Keratinocyte (primary cell): ENCODE results near the gene ARVCF. TPM values are rescaled to one million over a fixed set of nuclear protein-coding genes. Genes with fewer than 3 reads are reported as not detected.

Experiments used
- DNase-seq: peaks from one replicate; pipeline ENCODE4 v3.0.0-alpha.2; 2011; ENCODE audit warnings: low read depth, missing footprints, low spot score
- FAIRE-seq: peaks from 2 replicates; lab custom pipeline; 2011; peaks lifted over from hg19 to GRCh38; lab: Jason Lieb, UNC
- H2AFZ ChIP-seq: 2 replicates; pipeline ENCODE4 v1.6.0; 2012; ENCODE audit warnings: low read length, control low read depth, inconsistent platforms; ENCODE audit not compliant: control insufficient read depth
- H3K27ac ChIP-seq: 2 replicates; pipeline ENCODE4 v1.5.1; 2011; ENCODE audit warnings: low read length; ENCODE audit not compliant: control insufficient read depth, insufficient read depth
- H3K27me3 ChIP-seq: 3 replicates; pipeline ENCODE4 v1.6.0; 2011; ENCODE audit warnings: low read length; ENCODE audit not compliant: control insufficient read depth, insufficient read depth; ENCODE audit errors: extremely low read depth
- H3K36me3 ChIP-seq, 2 experiments: 2 replicates in 1 of 2; 3 replicates in 1 of 2; pipeline ENCODE4 v1.5.1; 2011; ENCODE audit warnings: low read length in 2 of 2, mild to moderate bottlenecking in 1 of 2; ENCODE audit not compliant: control insufficient read depth in 2 of 2, insufficient read depth in 2 of 2; ENCODE audit errors: extremely low read depth in 1 of 2
- H3K4me1 ChIP-seq: 3 replicates; pipeline ENCODE4 v1.5.1; 2011; ENCODE audit warnings: low read length; ENCODE audit not compliant: control insufficient read depth, insufficient read depth; ENCODE audit errors: extremely low read depth
- H3K4me2 ChIP-seq: 3 replicates; pipeline ENCODE4 v1.6.0; 2011; ENCODE audit warnings: low read depth, low read length; ENCODE audit not compliant: control insufficient read depth, insufficient read depth; ENCODE audit errors: extremely low read depth
- H3K4me3 ChIP-seq, 3 experiments: fragments of 200-600 bp in 1 of 3; sonication (generic) in 1 of 3; 2 replicates in 2 of 3; 3 replicates in 1 of 3; pipeline ENCODE4 v1.5.1; 2011 to 2016; ENCODE audit warnings: low read length in 3 of 3, mild to moderate bottlenecking in 3 of 3, control low read depth in 2 of 3, inconsistent platforms in 1 of 3, low read depth in 1 of 3, mixed read lengths in 1 of 3, mixed run types in 1 of 3, moderate library complexity in 1 of 3; ENCODE audit not compliant: control insufficient read depth in 2 of 3, insufficient read depth in 2 of 3; ENCODE audit errors: extremely low read depth in 1 of 3
- H3K79me2 ChIP-seq: 2 replicates; pipeline ENCODE4 v1.6.0; 2012; ENCODE audit warnings: low read length; ENCODE audit not compliant: control insufficient read depth, insufficient read depth
- H3K9ac ChIP-seq: 3 replicates; pipeline ENCODE4 v1.6.0; 2011; ENCODE audit warnings: low read length; ENCODE audit not compliant: control insufficient read depth, insufficient read depth; ENCODE audit errors: extremely low read depth
- H3K9me1 ChIP-seq: 3 replicates; pipeline ENCODE4 v1.6.0; 2011; ENCODE audit warnings: low read length; ENCODE audit not compliant: control insufficient read depth, insufficient read depth; ENCODE audit errors: extremely low read depth
- H3K9me3 ChIP-seq: 2 replicates; pipeline ENCODE4 v1.5.1; 2012; ENCODE audit warnings: low read depth, low read length; ENCODE audit not compliant: control insufficient read depth
- H4K20me1 ChIP-seq: 3 replicates; pipeline ENCODE4 v1.6.0; 2011; ENCODE audit warnings: low read length; ENCODE audit not compliant: control insufficient read depth, insufficient read depth; ENCODE audit errors: extremely low read depth
- CTCF ChIP-seq, 3 experiments: IDR thresholded peaks in 1 of 3; conservative IDR thresholded peaks in 1 of 3; optimal IDR thresholded peaks in 1 of 3; 2 replicates in 2 of 3; 3 replicates in 1 of 3; pipeline versions ENCODE3 to v1.5.1; 2011; ENCODE audit warnings: low read length in 3 of 3, mild to moderate bottlenecking in 3 of 3, moderate library complexity in 2 of 3, control low read depth in 1 of 3, inconsistent platforms in 1 of 3; ENCODE audit not compliant: insufficient read depth in 2 of 3; ENCODE audit errors: extremely low read depth in 1 of 3
- EZH2 ChIP-seq: IDR thresholded peaks from one replicate; pipeline ENCODE4 v1.6.1; 2012; ENCODE audit warnings: inconsistent platforms, mild to moderate bottlenecking, low read length, moderate library complexity
- dilution Hi-C: fragments of 300-500 bp; cut with MboI; formaldehyde crosslinking; loops from one replicate; pipeline ENCODE4 v1.7.0; 2020; ENCODE audit warnings: low sequenced_read_pairs; ENCODE audit not compliant: extremely low pct_ligation_motif_present
- polyA plus RNA-seq, 5 experiments: library from polyadenylated mRNA; depleted of rRNA in 3 of 5; stranded (reverse) in 3 of 5; stranded (forward) in 1 of 5; unstranded in 1 of 5; fragments of >200 nt; gene quantifications; 1 replicate in 1 of 5; 2 replicates in 3 of 5; 3 replicates in 1 of 5; pipeline versions ENCODE4 v1.2.1 to v1.2.3, GENCODE V29; 2011 to 2012; ENCODE audit warnings: missing spikeins in 2 of 5, low read depth in 1 of 5, low replicate concordance in 1 of 5

The ARVCF gene
- polyA plus RNA-seq, 1 donor (not counting 4 experiments of a cell fraction or from before 2014, with no cell fraction given): 5.7 TPM

GRCh38 chr22:20011123-20011992 lies 5.3 kb downstream of the ARVCF start:
- no peaks in the 10 kb centered on the region for H3K79me2 ChIP-seq
- H3K9me1 ChIP-seq: peaks cover 3% of the 10 kb centered on the region
- H3K27me3 ChIP-seq: peaks cover 7% of the 10 kb centered on the region
- H3K9ac ChIP-seq: no peak overlapping the region
- dilution Hi-C loops: no loop called here
- peaks cover 5% of the 10 kb centered on the region for H3K4me1 ChIP-seq
- H3K36me3 ChIP-seq: no peaks in the 10 kb centered on the region
- no peak for FAIRE-seq
- DNase-seq: no peak
- H3K4me2 ChIP-seq: no peak overlapping the region
- TF ChIP-seq EZH2 (no peak), CTCF (optimal IDR thresholded peaks at IDR 0.05 in 1 of 3, IDR thresholded peaks at IDR 0.05 in 1 of 3, conservative IDR thresholded peaks at IDR 0.05 in 1 of 3; ENCODE audit: extremely low read depth in 1 of 3, insufficient read depth in 2 of 3, low read length in 3 of 3) (no peak)
- no peak overlapping the region for H3K27ac ChIP-seq
- H3K4me3 ChIP-seq: no peak overlapping the region
- no peaks in the 10 kb centered on the region for H3K9me3 ChIP-seq
- no peaks in the 10 kb centered on the region for H4K20me1 ChIP-seq
- no peak overlapping the region for H2AFZ ChIP-seq

- Histone ChIP-seq H3K79me2 (no peaks in the 10 kb centered on the region), H3K4me3 (no peak overlapping the region), H3K4me2 (peak overlapping the region; percentile 22), H3K27me3 (peaks cover 6% of the 10 kb centered on the region), H3K9ac (no peak overlapping the region), H3K9me1 (peaks cover 3% of the 10 kb centered on the region), H2AFZ (no peak overlapping the region), H3K4me1 (peaks cover 5% of the 10 kb centered on the region), H4K20me1 (no peaks in the 10 kb centered on the region), H3K9me3 (no peaks in the 10 kb centered on the region), H3K27ac (no peak overlapping the region), H3K36me3 (no peaks in the 10 kb centered on the region)
- dilution Hi-C loops: no loop called here
- FAIRE-seq (peak; percentile 41), DNase-seq (no peak)
- TF ChIP-seq CTCF (optimal IDR thresholded peaks at IDR 0.05 in 1 of 3, IDR thresholded peaks at IDR 0.05 in 1 of 3, conservative IDR thresholded peaks at IDR 0.05 in 1 of 3; ENCODE audit: extremely low read depth in 1 of 3, insufficient read depth in 2 of 3, low read length in 3 of 3): no peak
- TF ChIP-seq EZH2: no peak
Observed at GRCh38 chr22:20010307-20011122, 6.1 kb downstream of the ARVCF start.
